NCI-H82 treated with DMSO at 0.1 percent for 48 hours (cell line): ENCODE data around the gene EMILIN1.

Experiments
- DNase-seq: peaks from one replicate; lab custom pipeline; 2025; ENCODE audit not compliant: unreplicated experiment; lab: John Stamatoyannopoulos, UW

EMILIN1 gene

GRCh38 chr2:27079233-27080139, 1.1 kb downstream of the EMILIN1 start:
- DNase-seq = no peak

GRCh38 chr2:27080140-27080469, 1.7 kb downstream of the EMILIN1 start:
- DNase-seq = no peak

- no peak for DNase-seq
Observed at GRCh38 chr2:27080603-27080936, 2.2 kb downstream of the EMILIN1 start.

- DNase-seq = no peak
Observed at GRCh38 chr2:27081984-27082772, 3.8 kb downstream of the EMILIN1 start.

- DNase-seq = no peak
Observed at GRCh38 chr2:27082773-27083409, 4.5 kb downstream of the EMILIN1 start.

GRCh38 chr2:27083410-27084296, 5.2 kb downstream of the EMILIN1 start:
- DNase-seq = no peak

- no peak for DNase-seq
Observed at GRCh38 chr2:27084297-27085061, 6.1 kb downstream of the EMILIN1 start.

GRCh38 chr2:27085062-27085672, 6.8 kb downstream of the EMILIN1 start:
- DNase-seq = no peak

GRCh38 chr2:27085673-27086089, 7.3 kb downstream of the EMILIN1 start:
- no peak for DNase-seq

GRCh38 chr2:27086090-27086723, 7.8 kb downstream of the EMILIN1 start:
- DNase-seq = peak; percentile 77

- no peak for DNase-seq
Observed at GRCh38 chr2:27086724-27087593, 8.5 kb downstream of the EMILIN1 start, which contains the start of gene KHK. Gene KHK, plus strand, starts transcription at chr2:27086772. Its CDS starts 488 bp downstream, at chr2:27087260.

- no peak for DNase-seq
Observed at GRCh38 chr2:27087823-27088410, 9.5 kb downstream of the EMILIN1 start.

GRCh38 chr2:27088634-27089033, 10.2 kb downstream of the EMILIN1 start:
- no peak for DNase-seq

- no peak for DNase-seq
Observed at GRCh38 chr2:27089111-27089954, 10.9 kb downstream of the EMILIN1 start.

- DNase-seq = no peak
Observed at GRCh38 chr2:27091746-27092695, 13.6 kb downstream of the EMILIN1 start.
